GM19193 (cell line): ENCODE results near the gene RAB3IP.

Experiments
- POLR2A ChIP-seq: IDR thresholded peaks from 4 replicates; pipeline ENCODE4 v1.6.1; 2011; ENCODE audit not compliant: insufficient read depth, insufficient read length; ENCODE audit errors: extremely low read depth

Gene RAB3IP, protein sequence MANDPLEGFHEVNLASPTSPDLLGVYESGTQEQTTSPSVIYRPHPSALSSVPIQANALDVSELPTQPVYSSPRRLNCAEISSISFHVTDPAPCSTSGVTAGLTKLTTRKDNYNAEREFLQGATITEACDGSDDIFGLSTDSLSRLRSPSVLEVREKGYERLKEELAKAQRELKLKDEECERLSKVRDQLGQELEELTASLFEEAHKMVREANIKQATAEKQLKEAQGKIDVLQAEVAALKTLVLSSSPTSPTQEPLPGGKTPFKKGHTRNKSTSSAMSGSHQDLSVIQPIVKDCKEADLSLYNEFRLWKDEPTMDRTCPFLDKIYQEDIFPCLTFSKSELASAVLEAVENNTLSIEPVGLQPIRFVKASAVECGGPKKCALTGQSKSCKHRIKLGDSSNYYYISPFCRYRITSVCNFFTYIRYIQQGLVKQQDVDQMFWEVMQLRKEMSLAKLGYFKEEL

GRCh38 chr12:69738351-69739286 lies at the start of gene RAB3IP:
Gene RAB3IP (plus strand): TSS chr12:69738860. CDS start chr12:69755409, 16,549 bp downstream.
- TF ChIP-seq POLR2A, result peak; percentile 73

- TF ChIP-seq POLR2A, result no peak
Observed at GRCh38 chr12:69689638-69690037, 49.0 kb upstream of the RAB3IP start.

GRCh38 chr12:69694123-69694522 lies 44.5 kb upstream of the RAB3IP start:
- TF ChIP-seq POLR2A, result no peak

GRCh38 chr12:69698054-69698453 lies 40.6 kb upstream of the RAB3IP start:
- TF ChIP-seq POLR2A, result no peak

DNA sequence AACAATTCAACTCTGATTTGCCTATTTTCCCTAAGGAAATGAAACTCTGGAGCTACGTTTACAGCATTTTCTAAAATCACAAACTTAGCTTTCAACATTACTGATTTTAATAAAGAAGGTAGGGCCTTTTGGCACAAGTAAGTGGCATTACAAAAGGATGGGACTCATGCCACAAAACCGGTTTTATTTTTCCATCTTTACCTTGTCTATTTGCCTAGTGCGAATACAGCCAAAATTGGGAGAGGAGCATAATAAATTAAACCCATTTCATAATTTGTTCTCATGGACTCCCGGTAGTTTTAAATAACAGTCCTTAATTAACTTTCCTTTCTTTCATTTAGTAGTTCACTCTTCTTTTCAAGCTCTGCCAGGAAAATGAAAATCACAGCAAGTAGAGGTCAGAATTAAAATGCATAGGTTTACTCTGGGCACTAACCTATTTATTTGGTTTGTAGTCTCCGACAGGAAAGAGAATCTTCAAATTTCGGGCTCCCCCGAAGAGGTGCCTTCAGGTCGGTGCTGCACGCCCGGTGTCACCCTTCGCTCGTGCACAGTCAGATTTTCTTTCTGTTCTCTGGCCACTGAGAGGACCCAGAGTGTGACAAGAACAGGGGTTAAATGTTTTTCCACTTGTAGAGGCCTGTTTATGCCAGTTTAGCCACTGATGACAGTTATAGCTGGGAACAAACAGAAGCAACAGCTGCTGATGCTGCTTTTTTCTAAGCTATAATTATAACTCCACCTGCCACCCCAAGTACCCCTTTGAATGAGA lies 39.7 kb upstream of the RAB3IP start, which contains the start of gene BEST3:
Gene BEST3 (minus strand): TSS at position 535 of the 772 bp plus-strand sequence. CDS start 1,505 bp downstream, outside the sequence.
- TF ChIP-seq POLR2A, result no peak

- TF ChIP-seq POLR2A, result no peak
Observed at GRCh38 chr12:69701826-69702225, 36.8 kb upstream of the RAB3IP start.

GRCh38 chr12:69703146-69703642 lies 35.5 kb upstream of the RAB3IP start:
- TF ChIP-seq POLR2A, result no peak

GRCh38 chr12:69704357-69704756 lies 34.3 kb upstream of the RAB3IP start:
- no peak for TF ChIP-seq POLR2A

- no peak for TF ChIP-seq POLR2A
Observed at GRCh38 chr12:69708649-69709048, 30.0 kb upstream of the RAB3IP start.

DNA sequence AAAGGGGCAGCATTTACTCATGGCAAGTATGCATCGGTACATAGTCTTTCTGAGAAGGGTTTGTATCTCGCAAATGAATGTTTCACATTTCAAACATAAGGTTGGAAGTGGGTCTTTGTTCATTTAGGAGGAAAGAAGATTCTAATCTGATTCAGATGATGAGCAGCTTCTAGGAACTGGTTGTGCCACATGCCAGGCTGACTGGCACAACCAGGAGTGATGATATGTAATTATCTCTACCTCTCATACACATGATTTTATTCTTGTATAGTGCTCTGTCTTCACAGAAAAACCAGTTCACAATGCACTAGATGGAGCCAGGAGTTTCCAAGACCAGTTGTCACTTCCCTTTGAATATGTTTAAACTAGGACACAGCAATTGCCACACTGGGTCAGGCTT lies 25.8 kb upstream of the RAB3IP start:
- TF ChIP-seq POLR2A, result no peak

GRCh38 chr12:69714542-69714941 lies 24.1 kb upstream of the RAB3IP start:
- TF ChIP-seq POLR2A, result no peak

DNA sequence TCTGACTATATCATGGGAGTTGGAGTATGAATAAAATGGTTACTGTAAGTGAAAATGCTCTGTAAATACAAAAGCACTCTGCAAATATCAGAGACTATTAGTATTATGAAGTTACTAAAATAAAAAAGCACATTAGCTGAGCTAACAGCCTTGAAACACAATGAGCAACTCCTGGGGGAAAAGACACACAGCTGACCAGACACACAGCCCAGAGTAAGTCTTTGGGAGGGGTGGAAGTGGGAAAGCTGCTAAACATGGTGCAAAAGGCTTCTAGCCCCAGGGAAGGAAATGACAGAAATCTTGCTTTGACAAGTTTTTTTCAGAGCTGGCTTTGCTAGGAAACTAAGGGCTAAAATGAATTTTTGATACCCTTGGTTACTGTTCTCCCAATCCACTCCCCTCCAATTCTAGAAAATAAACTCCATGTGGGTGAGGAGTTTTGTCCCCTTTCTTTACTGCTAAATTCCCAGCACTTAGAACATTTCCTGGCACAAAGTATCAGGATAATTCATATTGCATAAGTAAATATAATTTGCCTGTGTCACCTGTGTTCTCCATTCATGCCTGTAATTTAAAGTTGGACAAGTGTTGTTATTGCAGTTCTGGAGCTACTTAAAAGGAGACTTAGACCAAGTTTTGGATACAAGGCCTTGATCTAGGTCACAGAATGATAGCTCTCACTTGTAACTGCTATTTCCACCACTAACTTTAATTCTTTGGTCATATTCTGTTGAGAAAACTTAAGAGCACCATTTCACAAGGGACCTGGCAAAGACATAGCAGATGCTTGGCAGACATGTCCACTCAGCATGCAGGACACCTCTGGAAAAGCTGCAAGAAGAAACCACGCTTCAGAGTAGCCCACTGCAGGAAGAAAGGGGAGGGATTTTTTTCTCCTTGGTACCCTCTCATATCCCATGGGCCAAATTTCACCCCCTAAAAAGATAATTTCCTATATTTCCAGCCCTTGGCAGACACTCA lies 19.0 kb upstream of the RAB3IP start:
- TF ChIP-seq POLR2A, result no peak

DNA sequence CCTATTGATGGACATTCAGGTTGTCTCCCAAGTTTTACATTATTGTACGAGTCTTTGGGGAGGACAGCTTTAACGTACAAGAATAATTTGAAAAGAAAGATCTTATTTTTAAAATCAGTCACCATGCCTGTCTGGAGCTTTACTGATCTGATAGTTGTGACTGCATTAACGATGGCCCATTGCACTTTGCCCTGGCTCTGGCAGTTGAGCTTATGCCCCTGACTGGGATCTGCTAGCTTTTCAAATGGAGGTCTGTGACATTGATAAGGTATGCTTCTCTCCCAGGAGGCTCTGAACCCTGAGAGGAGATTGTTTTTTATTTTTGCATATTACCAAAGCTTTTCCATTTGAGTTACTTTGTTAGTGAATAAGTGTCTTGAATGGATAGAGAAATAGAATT lies 17.9 kb upstream of the RAB3IP start:
- TF ChIP-seq POLR2A, result no peak
